ENCODE data around the gene SHROOM3.

The SHROOM3 gene

DNA sequence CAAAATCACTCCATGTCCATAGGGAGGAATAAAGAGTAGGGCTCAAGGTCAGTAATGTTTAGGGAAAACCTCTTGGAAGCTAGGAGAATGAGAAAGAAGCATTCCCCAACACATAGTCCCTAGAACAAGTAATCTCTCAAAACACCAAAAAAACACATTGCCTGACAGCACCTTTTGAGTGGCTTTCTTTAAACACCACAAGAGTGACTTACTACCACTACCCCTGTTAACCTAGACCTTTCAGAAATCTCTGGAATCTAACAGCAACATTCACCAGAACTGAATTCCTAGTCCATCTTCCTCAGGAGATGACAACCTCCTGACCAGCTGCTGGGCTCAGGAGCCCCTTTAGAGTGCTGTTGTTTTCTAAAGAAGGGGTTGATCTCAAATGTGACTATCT, 320.7 kb downstream of the SHROOM3 start:
- DNase-seq, result no peak

DNA sequence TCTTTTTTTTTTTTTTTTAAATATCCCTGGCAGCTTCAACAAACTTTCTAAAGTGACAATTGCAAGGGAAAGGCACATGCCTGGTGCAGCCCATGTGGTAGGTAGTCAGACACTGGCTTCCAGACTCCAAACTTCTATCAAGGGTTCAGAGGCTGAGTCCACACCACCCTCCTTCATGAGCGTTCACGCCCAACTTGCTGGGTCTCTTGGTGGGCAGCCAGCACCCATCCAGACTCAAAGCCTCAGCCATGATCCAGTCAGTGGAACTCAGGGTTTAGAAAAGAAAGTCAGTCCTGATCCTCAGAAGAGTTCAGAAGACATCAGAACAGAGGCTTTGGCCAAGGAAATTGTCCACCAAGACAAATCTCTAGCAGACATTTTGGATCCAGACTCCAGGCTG, 321.4 kb downstream of the SHROOM3 start:
- DNase-seq, result no peak

DNA sequence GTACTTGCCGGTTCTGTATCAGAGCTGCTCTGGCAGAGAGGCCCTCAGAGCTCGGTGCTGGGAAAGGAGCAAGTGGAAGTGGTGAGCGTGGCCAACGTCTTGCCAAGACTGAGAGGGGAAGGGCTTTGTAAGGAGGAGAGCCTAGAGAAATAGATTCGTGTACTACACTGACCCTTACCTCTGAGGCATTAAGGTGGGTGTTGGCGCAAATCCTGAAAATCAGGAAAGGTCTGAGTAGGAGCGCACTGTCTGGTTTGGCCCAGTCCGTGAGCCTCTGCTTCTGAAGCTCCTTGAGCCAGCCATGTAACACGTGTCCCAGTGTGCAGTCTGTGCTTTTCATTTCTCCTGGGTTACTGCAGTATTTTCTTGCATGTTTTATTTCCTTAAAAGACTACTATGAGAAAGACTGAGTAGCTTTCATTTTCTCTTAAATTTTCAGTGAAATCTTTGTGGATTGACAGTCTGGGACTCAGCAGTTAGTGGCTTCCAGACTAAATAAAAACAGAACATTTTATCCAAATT, 322.4 kb downstream of the SHROOM3 start:
- DNase-seq, result no peak

DNA sequence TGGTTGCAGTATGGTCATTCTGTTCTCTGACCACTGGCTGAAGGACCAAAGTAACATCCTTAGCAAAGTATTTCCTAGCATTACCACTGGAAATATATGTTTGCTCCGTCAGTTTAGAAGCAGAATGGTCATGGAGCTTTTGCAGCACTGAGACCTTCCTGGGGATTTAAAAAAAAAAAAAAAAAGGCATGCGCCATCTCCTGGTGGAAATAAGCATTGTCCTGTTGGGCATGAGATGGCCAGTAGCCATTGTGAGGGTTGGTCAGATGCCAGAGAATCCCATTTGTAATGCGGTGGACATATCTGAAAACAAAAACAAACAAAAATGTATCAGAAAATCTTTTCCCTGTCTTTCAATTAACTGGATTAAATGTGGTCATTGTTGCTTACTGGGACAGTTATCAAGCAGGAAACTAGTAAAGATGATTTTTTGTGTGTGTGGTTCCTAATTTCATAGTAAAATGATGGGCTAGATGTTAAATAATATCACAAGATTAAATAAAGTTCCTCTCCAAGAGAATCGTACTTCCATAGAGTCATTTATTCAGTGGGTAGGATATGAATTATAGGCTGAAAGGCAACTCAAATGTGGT, 323.4 kb downstream of the SHROOM3 start:
- peak; percentile 79 for DNase-seq

DNA sequence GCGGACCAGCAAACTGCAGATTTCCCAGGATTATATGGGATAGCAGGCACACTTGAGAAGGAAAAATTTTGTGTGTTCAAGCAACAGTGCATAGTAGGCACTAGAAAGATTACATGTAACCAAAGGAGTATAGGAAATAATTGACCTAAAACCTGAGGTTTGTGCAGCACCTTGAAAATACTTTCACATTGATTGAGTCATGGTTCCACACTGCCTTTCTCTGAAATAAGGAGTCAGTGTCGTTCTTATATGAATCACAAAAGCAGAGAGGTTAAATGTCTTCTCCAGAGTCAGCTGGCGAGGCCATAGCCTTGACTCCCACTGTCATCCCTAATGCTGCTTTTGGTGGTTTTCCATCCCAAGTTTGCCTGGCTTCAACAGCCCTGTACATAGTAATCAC, 324.0 kb downstream of the SHROOM3 start:
- DNase-seq, result peak; percentile 51

DNA sequence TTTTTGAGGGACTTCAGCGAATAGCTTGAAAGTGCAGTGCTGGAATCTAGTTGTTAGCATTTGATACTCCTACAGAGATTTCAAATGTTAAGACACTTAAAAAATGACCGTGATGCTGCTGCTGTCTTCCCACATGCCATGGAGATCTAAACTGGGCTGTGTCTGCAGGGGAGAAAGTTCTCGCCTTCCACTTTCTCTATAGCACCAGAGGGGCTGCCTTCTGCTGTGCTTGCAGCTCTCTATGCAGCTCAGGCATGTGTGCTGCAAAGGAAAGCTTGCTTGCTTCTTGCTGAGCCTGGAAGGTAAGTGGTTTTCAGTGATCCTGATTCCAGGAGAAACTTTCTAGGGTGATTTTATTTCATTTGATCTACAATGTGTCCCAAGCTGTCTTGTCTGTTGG, 325.2 kb downstream of the SHROOM3 start:
- no peak for DNase-seq

DNA sequence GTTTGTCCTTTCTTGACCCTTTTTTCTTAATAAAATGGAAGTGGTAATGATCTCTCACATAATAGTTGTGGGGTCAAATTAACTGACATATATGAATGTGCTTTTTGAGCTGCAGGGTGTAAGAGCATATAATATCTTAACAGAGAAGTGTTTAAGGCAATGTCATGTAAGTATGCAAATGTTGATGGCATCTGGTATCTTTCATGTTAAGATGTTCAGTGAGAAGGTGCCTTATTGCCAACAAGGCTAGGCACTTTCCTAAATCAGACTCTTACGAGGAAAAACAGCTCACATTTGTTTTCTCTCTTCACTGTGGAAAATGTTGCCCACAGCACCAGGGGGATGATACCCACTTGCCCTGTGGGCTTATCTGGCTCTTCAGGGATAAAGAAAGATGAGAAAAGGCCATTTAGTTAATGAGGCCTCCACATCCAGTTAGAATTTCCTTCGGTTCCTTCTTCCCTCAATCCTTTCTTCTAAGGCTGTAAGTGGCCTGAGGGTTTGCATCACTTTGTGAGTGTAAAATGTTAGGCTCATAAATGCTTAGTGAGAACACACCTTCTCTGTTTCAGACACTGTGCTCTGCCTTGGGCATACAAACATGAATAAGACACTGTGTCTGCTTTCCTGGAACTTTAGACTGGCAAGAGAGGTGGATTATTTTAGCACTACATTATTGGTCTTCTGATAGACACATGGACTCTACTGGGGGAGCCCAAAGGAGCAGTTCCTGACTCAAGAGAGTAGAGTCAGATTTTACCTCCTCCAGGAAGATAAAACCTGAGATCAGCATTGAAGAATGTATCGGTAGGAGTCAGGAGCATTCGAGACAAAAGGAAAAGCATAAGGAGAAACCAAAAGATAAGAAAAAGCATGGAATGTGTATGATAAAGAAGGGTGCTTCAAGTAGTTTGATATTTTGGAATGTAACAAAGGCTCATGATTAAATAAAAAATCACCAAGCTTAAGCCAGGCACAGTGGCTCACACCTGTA, 327.4 kb downstream of the SHROOM3 start:
- DNase-seq, result no peak

DNA sequence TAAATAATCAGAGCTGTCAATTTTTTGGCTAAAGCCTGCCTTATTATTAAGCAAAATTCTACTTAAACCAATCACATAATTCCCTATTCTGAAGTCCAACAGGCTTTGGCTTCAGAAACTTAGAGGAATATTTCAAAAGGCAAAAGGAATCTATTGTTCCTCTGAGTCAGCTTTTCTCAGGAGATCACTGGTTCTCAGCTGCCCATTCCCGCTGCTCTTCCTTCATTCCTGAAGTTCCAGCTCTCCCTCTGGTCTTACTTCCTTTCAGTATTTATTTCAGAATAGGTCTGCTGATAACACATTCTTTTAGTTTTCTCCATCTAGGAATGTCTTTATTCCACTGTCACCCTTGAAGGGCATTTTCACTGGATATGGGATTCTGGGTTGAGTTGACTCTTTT, 329.2 kb downstream of the SHROOM3 start:
- DNase-seq, result peak; percentile 64

DNA sequence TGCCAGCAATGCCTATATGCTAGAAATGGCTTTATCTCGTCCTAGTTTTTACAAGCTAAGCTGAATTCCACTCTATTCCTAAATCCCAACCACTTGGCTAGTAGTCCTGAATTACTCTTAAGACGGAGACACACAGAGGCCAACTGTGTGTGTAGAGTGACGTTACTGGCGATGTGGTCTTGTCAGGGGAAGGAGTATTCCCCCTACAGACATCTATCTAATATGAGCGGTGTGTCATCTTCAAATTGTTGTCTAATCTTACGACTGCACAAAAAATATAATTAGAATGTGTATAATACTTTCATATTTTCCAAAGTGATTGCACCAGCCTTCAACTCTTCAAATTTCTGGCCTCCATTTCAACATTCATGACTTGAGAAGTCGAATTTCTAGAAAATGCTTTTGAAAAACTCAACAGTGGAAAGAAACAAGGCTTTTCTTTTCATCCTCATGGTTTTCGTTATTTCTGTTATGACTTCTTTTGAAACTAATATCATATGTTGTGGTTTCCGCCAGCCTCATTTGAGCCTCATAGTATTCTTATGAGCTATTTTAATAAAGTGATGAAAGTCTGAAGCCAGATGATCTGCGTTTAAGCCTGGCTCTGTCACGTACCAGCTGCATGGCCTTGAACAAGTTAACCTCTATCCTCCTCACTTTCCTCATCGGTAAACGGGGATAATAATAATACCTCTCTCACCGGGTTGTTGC, 330.6 kb downstream of the SHROOM3 start:
- DNase-seq, result no peak

DNA sequence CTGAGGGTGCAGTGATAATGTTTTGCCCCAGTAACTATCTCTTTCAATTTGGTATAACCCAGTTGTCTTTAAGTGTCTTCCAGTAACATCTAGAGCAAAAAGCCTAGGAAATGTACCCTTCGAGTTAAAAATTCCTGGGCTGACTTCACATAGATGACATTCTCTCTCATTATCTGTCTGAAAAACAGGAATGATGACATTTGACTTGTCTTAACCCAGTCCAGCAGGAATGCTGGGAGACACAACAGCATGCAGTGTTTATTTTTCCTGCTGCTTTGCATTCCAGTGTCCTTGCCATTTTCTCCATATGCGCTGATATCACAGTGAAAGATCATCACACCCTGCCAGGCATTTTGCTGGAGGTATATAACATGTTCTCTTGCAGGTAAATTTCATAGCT, 333.0 kb downstream of the SHROOM3 start:
- DNase-seq, result no peak

DNA sequence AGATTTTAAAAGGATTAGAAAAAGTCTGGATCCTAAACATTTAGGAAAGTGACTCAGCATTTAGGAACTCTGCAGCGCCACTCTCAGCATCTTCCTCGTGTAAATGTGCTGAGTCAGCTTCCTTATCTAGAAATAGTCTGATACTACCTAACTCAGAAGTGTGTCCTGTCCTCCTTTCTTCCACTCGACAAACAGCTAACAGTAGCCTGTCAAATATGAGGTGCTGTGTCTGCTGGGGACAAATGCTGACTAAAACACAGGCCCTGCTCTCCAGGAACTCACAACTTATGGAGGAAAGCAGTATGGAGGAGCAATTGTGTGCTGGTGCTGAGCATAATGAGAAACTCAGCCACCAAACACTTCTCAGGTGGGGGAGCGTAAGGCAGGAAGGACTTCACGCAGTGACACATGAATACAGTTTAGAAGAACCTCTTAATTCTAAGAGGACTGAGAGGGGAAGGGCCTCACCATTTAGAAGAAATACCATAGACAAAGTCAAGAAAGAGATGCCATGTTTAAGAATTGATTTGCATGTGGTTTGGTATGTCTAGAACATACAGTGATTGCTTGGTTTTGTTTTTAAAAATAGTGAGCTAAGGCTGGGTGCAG, 337.6 kb downstream of the SHROOM3 start:
- no peak for DNase-seq

DNA sequence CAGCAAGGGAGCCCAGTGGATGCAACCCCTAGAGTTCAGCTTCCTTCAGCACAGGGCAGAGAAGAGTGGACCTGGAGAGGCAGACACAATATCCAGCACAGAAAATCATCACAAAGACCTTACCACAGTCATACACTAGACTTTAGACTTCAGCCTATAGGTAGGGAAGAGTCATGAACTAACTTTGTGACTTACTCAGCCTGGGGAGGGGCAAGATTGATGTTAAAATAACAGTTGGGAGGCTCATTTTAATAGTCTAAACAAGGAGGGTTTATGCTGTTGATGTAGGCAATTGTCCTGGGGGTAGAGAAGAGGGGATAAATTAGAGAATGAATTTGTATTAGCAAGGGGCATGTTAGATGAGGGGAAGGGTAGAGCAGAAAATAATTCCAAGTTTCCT, 338.7 kb downstream of the SHROOM3 start:
- DNase-seq, result no peak

DNA sequence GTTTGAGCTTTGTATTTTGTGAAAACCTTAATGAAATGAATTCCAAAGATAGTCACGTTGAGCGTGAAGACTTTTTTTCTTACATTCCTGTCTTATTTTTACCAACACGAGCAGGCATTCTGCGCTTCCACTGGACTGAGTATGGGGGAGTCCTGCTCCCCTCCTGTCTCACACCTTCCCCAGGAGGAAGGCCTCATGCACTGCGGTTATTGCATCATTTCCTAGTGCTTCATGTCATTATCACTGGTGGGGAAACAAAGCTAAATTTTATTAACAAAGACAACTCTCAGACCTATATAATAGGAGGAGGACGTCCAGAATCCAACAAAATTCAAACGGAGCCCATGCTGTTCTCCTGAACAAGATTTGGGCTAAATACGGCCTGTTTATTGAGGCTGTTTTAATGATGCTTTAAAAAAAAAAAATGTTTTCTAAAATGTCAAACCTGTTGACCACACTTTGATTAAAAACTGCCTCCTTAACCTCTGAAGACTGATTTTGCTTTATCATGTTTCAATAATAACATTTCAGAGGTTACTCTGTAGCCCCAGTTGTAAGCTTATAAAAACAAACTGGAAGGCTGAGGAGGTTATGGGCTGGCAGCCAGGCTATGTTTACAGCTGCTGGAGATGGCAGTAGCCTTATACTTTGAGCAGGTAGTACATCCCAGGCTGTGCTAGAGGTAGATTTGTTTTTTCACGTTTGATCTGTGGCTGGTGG, 344.9 kb downstream of the SHROOM3 start:
- no peak for DNase-seq

DNA sequence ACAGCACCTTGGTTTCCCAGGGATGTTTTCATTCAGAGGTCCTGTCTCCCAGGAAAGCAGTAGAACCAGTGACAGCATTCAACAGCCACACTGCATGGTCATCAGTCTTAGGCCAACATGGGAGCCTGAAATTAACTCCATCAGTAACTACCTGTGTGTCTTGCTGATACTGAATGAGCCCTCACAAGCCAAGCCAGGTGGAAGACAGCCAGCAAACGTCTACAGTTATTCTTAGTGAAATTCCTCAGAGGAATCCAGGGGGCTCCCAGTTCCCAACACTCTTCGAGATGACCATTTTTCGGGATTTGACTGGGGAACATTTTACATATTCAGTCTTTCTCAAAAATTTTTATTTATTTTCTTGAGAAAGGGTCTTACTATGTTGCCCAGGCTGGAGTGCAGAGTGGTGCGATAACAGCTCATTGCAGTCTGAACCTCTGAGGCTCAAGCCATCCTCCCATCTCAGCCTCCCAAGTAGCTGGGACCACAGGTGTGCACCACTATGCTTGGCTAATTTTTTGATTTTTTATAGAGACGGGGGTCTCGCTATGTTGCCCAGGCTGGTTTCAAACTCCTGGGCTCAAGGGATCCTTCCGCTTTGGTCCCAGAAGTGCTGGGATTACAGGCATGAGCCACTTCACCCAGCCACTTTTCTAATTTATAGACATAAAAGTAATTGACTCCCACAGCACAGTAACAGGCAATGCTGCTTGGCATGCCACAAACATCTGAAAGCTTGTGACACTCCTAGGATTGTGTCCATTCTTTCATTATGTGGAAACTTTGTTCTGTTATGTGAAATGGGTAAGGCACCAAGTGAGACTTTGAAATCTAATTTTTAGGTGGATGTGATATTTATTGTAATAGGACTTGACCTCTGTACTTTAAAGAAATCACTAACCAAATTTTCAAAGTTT, 346.0 kb downstream of the SHROOM3 start:
- no peak for DNase-seq

DNA sequence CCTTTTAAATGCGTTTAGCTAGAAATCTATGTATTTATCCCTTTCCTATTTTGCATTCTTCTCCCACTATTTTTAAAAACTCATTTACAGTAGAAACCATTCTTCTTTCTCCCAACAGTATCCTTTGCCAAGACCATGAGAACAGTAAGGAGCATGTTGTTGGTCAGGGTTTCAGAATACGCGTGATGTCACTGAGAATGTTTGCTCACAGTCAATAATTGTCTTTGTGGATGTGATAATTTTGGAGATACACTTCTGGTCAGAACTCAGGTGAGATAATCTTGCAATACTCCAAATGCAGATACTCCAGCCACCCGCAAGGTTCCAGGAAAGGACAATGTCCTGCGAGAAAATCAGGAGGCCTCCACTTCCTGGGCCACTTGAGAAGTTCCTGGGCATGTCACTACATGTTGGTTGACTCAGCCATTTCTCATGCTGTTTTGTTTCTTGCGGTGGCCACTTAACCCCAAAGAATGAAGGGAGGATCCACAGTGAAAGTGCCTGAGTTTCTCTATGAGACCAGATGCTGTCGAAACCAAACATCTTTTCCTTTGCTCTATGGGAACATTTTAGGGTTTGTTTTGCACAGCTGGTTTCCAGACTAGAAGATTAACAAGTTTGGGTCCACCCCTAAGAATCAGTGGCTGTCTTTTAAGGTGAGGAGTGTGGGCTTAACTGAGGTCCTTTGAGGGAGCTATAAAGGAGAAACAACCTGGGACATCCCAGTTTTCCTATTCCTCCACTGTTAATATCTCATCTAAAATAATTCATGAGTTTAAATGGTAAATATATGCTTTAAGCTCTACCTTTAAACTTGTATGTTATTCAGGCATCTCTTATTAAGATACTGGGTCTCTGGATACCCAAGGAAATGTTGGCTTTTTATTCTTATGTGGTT, 346.9 kb downstream of the SHROOM3 start:
- peak; percentile 59 for DNase-seq

DNA sequence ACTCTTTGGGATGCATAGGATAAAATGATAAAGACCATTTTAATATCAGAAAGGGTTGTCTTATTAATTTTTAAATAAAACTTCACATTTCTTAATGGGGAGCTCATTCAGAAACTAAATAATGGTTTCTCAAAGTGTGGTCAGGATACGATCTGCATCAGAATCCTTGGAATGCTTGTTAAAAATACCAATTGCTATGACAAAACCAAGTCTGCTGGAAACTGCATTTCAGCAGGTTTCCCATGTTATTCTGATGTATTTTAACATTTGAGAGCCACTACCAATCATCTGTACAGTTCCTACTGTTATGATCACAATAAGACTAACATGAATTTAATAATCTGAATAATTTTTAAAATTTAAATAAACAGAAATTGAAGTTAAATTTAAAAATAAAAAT, 347.8 kb downstream of the SHROOM3 start:
- DNase-seq, result peak; percentile 61

DNA sequence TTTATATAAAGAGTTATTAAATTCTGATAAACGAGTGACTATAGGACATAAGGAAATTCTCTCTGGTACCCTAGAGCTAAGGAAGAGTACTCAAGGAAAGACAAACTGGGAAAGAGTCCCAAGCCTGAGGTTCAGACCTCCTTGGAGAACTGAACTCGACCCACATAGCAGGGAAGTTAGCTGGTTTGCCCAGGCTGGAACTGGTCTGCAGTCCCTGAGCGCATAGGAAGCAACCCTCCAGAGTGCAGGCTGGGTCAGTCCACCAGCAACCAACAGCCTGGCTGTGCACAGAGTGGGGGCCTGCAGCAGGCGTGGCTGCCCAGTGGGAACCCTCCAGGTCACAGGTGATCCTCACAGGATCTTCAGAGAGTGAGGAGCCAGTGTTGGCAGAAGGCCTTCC, 348.8 kb downstream of the SHROOM3 start:
- no peak for DNase-seq

DNA sequence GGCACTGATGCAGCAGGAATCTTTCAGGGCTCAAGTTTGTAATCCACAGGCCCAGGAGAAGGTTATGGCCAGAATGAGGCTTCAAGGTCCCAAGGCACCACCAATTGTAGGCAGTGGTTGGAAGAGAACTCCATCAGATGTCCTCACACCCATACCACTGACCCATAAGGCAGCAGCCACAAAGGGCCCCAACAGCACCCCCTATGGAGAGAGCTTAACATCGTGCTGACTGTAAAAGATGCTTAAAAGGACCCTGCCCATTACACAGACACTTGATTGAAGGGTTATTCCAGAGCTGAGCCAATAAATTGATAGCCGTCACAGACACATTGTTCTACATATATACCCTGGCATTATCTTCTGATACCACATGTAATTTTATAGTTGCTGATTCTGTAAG, 349.2 kb downstream of the SHROOM3 start:
- DNase-seq, result no peak

DNA sequence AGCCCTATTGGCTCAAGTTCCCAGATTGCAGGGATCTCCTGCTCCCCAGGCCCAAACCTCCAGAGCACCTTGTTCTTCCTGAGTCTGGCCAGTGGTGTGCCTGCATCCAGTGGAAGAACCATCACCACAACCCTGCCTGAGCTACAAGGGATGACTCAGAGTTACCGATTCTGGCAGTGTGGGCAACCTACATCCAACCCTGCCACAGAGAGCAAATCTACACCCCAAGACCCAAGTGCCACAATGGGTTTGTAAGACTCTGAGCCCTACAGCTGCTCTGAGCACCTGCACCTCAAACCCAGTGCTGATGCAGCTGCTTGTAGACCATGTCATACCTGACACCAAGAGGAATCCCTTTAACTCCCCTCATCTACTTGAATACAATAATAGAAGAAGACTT, 352.9 kb downstream of the SHROOM3 start:
- no peak for DNase-seq

DNA sequence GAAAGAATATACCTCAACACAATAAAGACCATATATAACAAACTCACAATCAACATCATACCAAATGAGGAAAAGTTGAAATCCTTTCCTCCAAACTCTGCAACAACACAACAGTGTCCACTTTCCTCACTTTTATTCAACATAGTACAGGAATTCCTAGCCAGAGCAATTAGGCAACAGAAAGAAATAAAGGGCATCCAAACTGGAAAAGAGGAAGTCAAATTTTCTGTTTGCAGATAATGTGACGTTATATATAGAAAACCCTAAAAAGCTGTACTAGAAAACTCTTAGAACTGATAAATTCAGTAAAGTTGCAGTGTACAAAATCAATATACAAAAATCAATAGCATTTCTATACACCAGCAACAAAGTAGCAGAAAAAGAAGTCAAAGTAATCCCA, 355.3 kb downstream of the SHROOM3 start:
- no peak for DNase-seq

Measured in kidney glomerular epithelial cell (primary cell).